ENCODE data around the gene INSR. TPM values are rescaled to one million over a fixed set of nuclear protein-coding genes. Genes with fewer than 3 reads are reported as not detected.

INSR gene
- total and polyA plus RNA-seq, 7 experiments from 2014 or later, result 0.29 to 9.9 (median 2.7) TPM

DNA sequence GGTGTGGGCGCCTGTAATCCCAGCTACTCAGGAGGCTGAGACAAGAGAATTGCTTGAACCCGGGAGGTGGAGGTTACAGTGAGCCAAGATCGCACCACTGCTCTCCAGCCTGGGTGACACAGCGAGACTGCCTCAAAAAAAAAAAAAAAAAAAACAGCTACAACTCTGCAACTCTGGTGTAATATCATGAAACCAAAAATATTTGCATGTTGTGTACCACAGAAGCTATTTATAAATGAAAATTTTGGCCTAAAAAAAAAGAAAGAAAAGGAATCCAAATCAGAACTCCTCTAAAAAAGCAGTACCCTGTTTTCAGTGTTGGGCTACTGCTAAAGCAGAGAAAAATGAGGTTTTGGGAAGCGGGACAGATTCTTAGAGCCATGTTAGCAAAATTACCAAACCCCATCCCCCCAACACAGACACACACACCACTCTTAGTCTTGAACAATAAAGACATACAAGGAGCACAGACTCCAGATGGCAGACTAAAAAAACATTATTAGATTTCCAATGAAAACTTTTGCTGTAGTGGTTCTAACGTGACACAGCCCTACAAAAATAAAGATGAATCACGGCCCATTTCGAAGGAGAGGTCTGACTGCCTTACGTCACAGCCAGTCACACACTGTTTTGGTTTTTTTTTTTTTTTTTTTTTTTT lies 51.5 kb downstream of the INSR start:
- CTCF ChIA-PET, result no interaction called here
- no peak overlapping the region for H3K27ac Mint-ChIP-seq
- Histone ChIP-seq H3K9me3 (ENCODE audit: control insufficient read depth in 2 of 3, low read length in 3 of 3) (peaks cover 0 to 3% (median 0%) of the 10 kb centered on the region in 3 experiments), H3K27me3 (ENCODE audit: control insufficient read depth in 2 of 2, insufficient read depth in 2 of 2, low read length in 2 of 2) (no peaks in the 10 kb centered on the region), H3K36me3 (ENCODE audit: control insufficient read depth in 2 of 3, insufficient read depth in 3 of 3, low read length in 3 of 3) (no peaks in the 10 kb centered on the region), H3K27ac (ENCODE audit: low read depth, low read length) (no peak overlapping the region), H3K4me1 (ENCODE audit: control insufficient read depth in 2 of 2, insufficient read depth in 2 of 2, low read length in 2 of 2) (no peaks in the 10 kb centered on the region), H3K4me3 (ENCODE audit: low read length) (no peak overlapping the region)
- H3K36me3 Mint-ChIP-seq, result peaks cover 0 to 6% (median 3%) of the 10 kb centered on the region in 5 donors
- H3K9me3 Mint-ChIP-seq, result peaks cover 0 to 21% (median 5%) of the 10 kb centered on the region in 11 donors
- DNase-seq (no peak), ATAC-seq (no peak)
- intact Hi-C loops (cut with micrococcal nuclease), result no loop called here
- no peaks in the 10 kb centered on the region for H3K27me3 Mint-ChIP-seq
- POLR2A ChIA-PET, result no interaction called here
- H3K4me1 Mint-ChIP-seq, result no peaks in the 10 kb centered on the region
- no peak overlapping the region for H3K4me3 Mint-ChIP-seq

DNA sequence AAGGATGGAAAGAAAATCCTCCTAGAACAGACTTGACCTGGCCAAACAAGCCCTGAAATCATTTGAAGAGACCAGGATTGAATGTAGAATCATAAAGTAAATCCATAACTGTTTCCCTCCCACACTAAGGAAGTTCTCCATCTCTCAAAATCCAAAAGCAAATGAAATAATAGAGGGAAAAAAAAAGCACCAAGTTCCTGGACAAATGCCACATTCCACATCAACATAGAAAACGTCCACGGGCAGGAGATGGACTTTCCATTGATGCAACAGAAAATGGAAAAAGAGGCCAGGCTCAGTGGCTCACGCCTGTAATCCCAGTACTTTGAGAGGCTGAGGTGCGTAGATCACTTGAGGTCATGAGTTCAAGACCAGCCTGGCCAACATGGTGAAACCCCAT lies 56.2 kb downstream of the INSR start:
- H3K9me3 ChIP-seq (ENCODE audit: control insufficient read depth in 2 of 3, low read length in 3 of 3), result peaks cover 0 to 3% (median 0%) of the 10 kb centered on the region in 3 experiments
- intact Hi-C loops (cut with micrococcal nuclease), result no loop called here
- POLR2A ChIA-PET, result no interaction called here
- no peak overlapping the region for H3K4me3 ChIP-seq (ENCODE audit: low read length)
- ATAC-seq (no peak), DNase-seq (no peak)
- Mint-ChIP-seq H3K4me3 (no peak overlapping the region), H3K27me3 (peaks cover 0 to 2% (median 0%) of the 10 kb centered on the region in 5 donors), H3K36me3 (peaks cover 0 to 6% (median 0%) of the 10 kb centered on the region in 5 donors), H3K4me1 (no peaks in the 10 kb centered on the region), H3K27ac (no peak overlapping the region), H3K9me3 (peaks cover 0 to 16% (median 3%) of the 10 kb centered on the region in 11 donors)
- CTCF ChIA-PET, result no interaction called here
- H3K27me3 ChIP-seq (ENCODE audit: control insufficient read depth in 2 of 2, insufficient read depth in 2 of 2, low read length in 2 of 2), result no peaks in the 10 kb centered on the region
- no peaks in the 10 kb centered on the region for H3K4me1 ChIP-seq (ENCODE audit: control insufficient read depth in 2 of 2, insufficient read depth in 2 of 2, low read length in 2 of 2)
- no peaks in the 10 kb centered on the region for H3K36me3 ChIP-seq (ENCODE audit: control insufficient read depth in 2 of 3, insufficient read depth in 3 of 3, low read length in 3 of 3)
- no peak overlapping the region for H3K27ac ChIP-seq (ENCODE audit: low read depth, low read length)

GRCh38 chr19:7236153-7236552 lies 58.1 kb downstream of the INSR start:
- no peaks in the 10 kb centered on the region for H3K36me3 ChIP-seq (ENCODE audit: control insufficient read depth in 2 of 3, insufficient read depth in 3 of 3, low read length in 3 of 3)
- H3K4me1 ChIP-seq (ENCODE audit: control insufficient read depth in 2 of 2, insufficient read depth in 2 of 2, low read length in 2 of 2), result no peaks in the 10 kb centered on the region
- peaks cover 0 to 3% (median 0%) of the 10 kb centered on the region in 3 experiments for H3K9me3 ChIP-seq (ENCODE audit: control insufficient read depth in 2 of 3, low read length in 3 of 3)
- DNase-seq, result no peak
- Mint-ChIP-seq H3K27me3 (peaks cover 0 to 2% (median 0%) of the 10 kb centered on the region in 5 donors), H3K9me3 (peaks cover 0 to 16% (median 3%) of the 10 kb centered on the region in 11 donors), H3K4me1 (no peaks in the 10 kb centered on the region), H3K36me3 (peaks cover 0 to 6% (median 0%) of the 10 kb centered on the region in 5 donors), H3K4me3 (no peak overlapping the region), H3K27ac (no peak overlapping the region)
- no peaks in the 10 kb centered on the region for H3K27me3 ChIP-seq (ENCODE audit: control insufficient read depth in 2 of 2, insufficient read depth in 2 of 2, low read length in 2 of 2)
- CTCF ChIA-PET, result no interaction called here
- no peak for ATAC-seq
- POLR2A ChIA-PET, result no interaction called here
- H3K27ac ChIP-seq (ENCODE audit: low read depth, low read length), result no peak overlapping the region
- H3K4me3 ChIP-seq (ENCODE audit: low read length), result no peak overlapping the region
- intact Hi-C loops (cut with micrococcal nuclease), result no loop called here

DNA sequence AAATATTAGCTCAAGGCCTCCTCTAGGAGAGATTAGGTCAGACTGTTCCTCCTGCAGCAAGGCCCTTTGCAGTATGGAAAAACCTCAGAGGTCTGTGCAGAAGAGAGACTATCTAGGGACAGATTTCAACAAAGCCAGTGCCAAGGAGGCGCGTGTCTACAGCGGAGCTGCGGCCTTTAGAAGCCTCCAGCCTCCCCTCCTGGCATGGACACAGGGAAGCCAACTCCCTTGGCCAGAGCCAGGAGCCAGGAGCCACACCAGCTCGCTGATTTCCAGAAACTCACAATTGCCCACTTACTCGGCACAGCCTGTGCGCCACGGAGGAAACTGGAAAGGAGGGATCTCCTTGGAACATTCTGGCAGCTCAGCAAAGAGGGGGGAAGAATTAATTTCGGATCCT lies 63.4 kb downstream of the INSR start:
- Histone ChIP-seq H3K27me3 (ENCODE audit: control insufficient read depth in 2 of 2, insufficient read depth in 2 of 2, low read length in 2 of 2) (no peaks in the 10 kb centered on the region), H3K27ac (ENCODE audit: low read depth, low read length) (no peak overlapping the region), H3K4me3 (ENCODE audit: low read length) (no peak overlapping the region), H3K4me1 (ENCODE audit: control insufficient read depth in 2 of 2, insufficient read depth in 2 of 2, low read length in 2 of 2) (no peaks in the 10 kb centered on the region), H3K9me3 (ENCODE audit: control insufficient read depth in 2 of 3, low read length in 3 of 3) (no peaks in the 10 kb centered on the region), H3K36me3 (ENCODE audit: control insufficient read depth in 2 of 3, insufficient read depth in 3 of 3, low read length in 3 of 3) (no peaks in the 10 kb centered on the region)
- intact Hi-C loops (cut with micrococcal nuclease), result no loop called here
- ATAC-seq (no peak), DNase-seq (no peak)
- Mint-ChIP-seq H3K4me3 (no peak overlapping the region), H3K27ac (no peak overlapping the region), H3K36me3 (no peaks in the 10 kb centered on the region), H3K27me3 (no peaks in the 10 kb centered on the region), H3K9me3 (no peaks in the 10 kb centered on the region), H3K4me1 (peaks cover 0 to 3% (median 2%) of the 10 kb centered on the region in 7 donors)
- ChIA-PET POLR2A (interaction anchor here (0.6 kb wide), 1 partner anchor 28 kb away, joined by 5 read pairs; no protein-coding TSS in a partner anchor), CTCF (no interaction called here)

DNA sequence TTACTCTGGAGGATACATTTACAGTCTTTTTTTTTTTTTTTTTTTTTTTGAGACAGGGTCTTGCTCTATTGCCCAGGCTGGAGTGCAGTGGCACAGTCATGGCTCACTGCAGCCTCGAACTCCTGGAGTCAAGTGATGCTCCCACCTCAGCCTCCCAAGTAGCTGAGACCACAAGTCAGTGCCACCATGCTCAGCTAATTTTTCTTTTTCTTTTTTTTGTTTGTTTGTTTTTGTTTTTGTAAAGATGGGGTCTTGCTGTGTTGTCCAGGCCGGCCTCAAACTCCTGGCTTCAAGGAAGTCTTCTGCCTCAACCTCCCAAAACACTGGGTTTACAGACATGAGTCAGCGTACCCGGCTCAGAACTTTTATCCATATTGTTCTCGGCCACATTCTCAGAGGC lies 64.5 kb downstream of the INSR start:
- H3K27ac ChIP-seq (ENCODE audit: low read depth, low read length), result no peak overlapping the region
- ChIA-PET POLR2A (no interaction called here), CTCF (no interaction called here)
- no peak overlapping the region for H3K4me3 ChIP-seq (ENCODE audit: low read length)
- ATAC-seq (no peak), DNase-seq (no peak)
- intact Hi-C loops (cut with micrococcal nuclease), result no loop called here
- no peaks in the 10 kb centered on the region for H3K4me1 ChIP-seq (ENCODE audit: control insufficient read depth in 2 of 2, insufficient read depth in 2 of 2, low read length in 2 of 2)
- Mint-ChIP-seq H3K4me3 (no peak overlapping the region), H3K4me1 (peaks cover 0 to 11% (median 8%) of the 10 kb centered on the region in 7 donors), H3K27ac (peak overlapping the region in 1 of 9 donors; percentile 26), H3K27me3 (peaks cover 0 to 6% (median 0%) of the 10 kb centered on the region in 5 donors), H3K9me3 (no peaks in the 10 kb centered on the region), H3K36me3 (no peaks in the 10 kb centered on the region)
- H3K9me3 ChIP-seq (ENCODE audit: control insufficient read depth in 2 of 3, low read length in 3 of 3), result no peaks in the 10 kb centered on the region
- no peaks in the 10 kb centered on the region for H3K36me3 ChIP-seq (ENCODE audit: control insufficient read depth in 2 of 3, insufficient read depth in 3 of 3, low read length in 3 of 3)
- H3K27me3 ChIP-seq (ENCODE audit: control insufficient read depth in 2 of 2, insufficient read depth in 2 of 2, low read length in 2 of 2), result no peaks in the 10 kb centered on the region

DNA sequence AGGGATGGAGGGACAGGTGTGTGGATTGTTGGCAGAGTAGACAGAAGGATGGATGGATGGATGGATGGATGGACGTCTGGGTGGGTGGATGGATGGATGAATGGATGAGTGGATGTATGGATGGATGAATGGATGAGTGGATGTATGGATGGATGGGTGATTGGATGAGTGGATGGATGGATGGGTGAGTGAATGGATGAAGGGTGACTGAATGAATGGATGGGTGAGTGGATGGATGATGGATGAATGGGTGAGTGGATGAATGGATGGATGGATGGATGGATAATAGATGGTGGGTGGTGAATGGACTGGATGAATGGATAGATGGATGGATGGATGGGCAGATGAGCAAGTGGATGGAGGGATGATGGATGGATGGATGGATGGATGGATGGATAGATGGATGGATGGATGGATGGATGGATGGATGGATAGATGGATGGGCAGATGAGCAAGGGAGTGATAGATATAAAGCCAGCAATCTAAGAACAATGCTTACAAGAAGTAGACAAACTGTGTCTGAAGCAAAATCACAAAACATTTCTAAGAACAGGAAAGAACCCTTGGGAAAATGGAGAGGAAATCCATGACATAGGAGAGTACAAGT lies 65.2 kb downstream of the INSR start:
- peaks cover 0 to 6% (median 0%) of the 10 kb centered on the region in 5 donors for H3K27me3 Mint-ChIP-seq
- no peak overlapping the region for H3K4me3 ChIP-seq (ENCODE audit: low read length)
- H3K9me3 Mint-ChIP-seq, result no peaks in the 10 kb centered on the region
- no peaks in the 10 kb centered on the region for H3K27me3 ChIP-seq (ENCODE audit: control insufficient read depth in 2 of 2, insufficient read depth in 2 of 2, low read length in 2 of 2)
- no peak overlapping the region for H3K27ac ChIP-seq (ENCODE audit: low read depth, low read length)
- no peaks in the 10 kb centered on the region for H3K36me3 ChIP-seq (ENCODE audit: control insufficient read depth in 2 of 3, insufficient read depth in 3 of 3, low read length in 3 of 3)
- no peaks in the 10 kb centered on the region for H3K36me3 Mint-ChIP-seq
- ATAC-seq (no peak), DNase-seq (no peak)
- POLR2A ChIA-PET, result no interaction called here
- no peaks in the 10 kb centered on the region for H3K4me1 ChIP-seq (ENCODE audit: control insufficient read depth in 2 of 2, insufficient read depth in 2 of 2, low read length in 2 of 2)
- H3K9me3 ChIP-seq (ENCODE audit: control insufficient read depth in 2 of 3, low read length in 3 of 3), result no peaks in the 10 kb centered on the region
- peaks cover 0 to 11% (median 8%) of the 10 kb centered on the region in 7 donors for H3K4me1 Mint-ChIP-seq
- H3K4me3 Mint-ChIP-seq, result no peak overlapping the region
- intact Hi-C loops (cut with micrococcal nuclease), result no loop called here
- H3K27ac Mint-ChIP-seq, result peak overlapping the region in 1 of 9 donors; percentile 81
- CTCF ChIA-PET, result no interaction called here

- no peak overlapping the region for H3K4me3 ChIP-seq (ENCODE audit: low read length)
- no peak overlapping the region for H3K27ac ChIP-seq (ENCODE audit: low read depth, low read length)
- no peaks in the 10 kb centered on the region for H3K36me3 ChIP-seq (ENCODE audit: control insufficient read depth in 2 of 3, insufficient read depth in 3 of 3, low read length in 3 of 3)
- CTCF ChIA-PET, result no interaction called here
- peaks cover 0 to 6% (median 0%) of the 10 kb centered on the region in 5 donors for H3K27me3 Mint-ChIP-seq
- H3K9me3 Mint-ChIP-seq, result no peaks in the 10 kb centered on the region
- no peaks in the 10 kb centered on the region for H3K4me1 ChIP-seq (ENCODE audit: control insufficient read depth in 2 of 2, insufficient read depth in 2 of 2, low read length in 2 of 2)
- DNase-seq, result no peak
- no peaks in the 10 kb centered on the region for H3K36me3 Mint-ChIP-seq
- no peak for ATAC-seq
- peaks cover 0 to 11% (median 8%) of the 10 kb centered on the region in 7 donors for H3K4me1 Mint-ChIP-seq
- H3K27ac Mint-ChIP-seq, result no peak overlapping the region
- POLR2A ChIA-PET, result no interaction called here
- H3K9me3 ChIP-seq (ENCODE audit: control insufficient read depth in 2 of 3, low read length in 3 of 3), result no peaks in the 10 kb centered on the region
- intact Hi-C loops (cut with micrococcal nuclease), result no loop called here
- H3K27me3 ChIP-seq (ENCODE audit: control insufficient read depth in 2 of 2, insufficient read depth in 2 of 2, low read length in 2 of 2), result no peaks in the 10 kb centered on the region
- H3K4me3 Mint-ChIP-seq, result no peak overlapping the region
Measured at GRCh38 chr19:7227735-7228134, 66.5 kb downstream of the INSR start.

Measured in naive thymus-derived CD4-positive, alpha-beta T cell (primary cell).